ENCODE results near the gene PSD.

PSD gene

GRCh38 chr10:102400076-102400475, 18.5 kb downstream of the PSD start:
- no peak for TF ChIP-seq CTCF (IDR thresholded peaks at IDR 0.05; ENCODE audit: insufficient read depth, low read length)
- no peak for TF ChIP-seq POLR2AphosphoS5 (IDR thresholded peaks at IDR 0.05; ENCODE audit: low read depth)
- TF ChIP-seq GABPA (IDR thresholded peaks at IDR 0.05; ENCODE audit: low read depth): no peak
- TF ChIP-seq SPI1 (IDR thresholded peaks at IDR 0.05; ENCODE audit: borderline replicate concordance, low read depth): no peak
- TF ChIP-seq REST (IDR thresholded peaks at IDR 0.05; ENCODE audit: insufficient replicate concordance, low read depth): no peak
- H3K4me3 ChIP-seq (replicated peaks; ENCODE audit: insufficient read depth, low read length): no peak overlapping the region

GRCh38 chr10:102399217-102400021, 19.2 kb downstream of the PSD start:
- peak overlapping the region; percentile 68 for H3K4me3 ChIP-seq (replicated peaks; ENCODE audit: insufficient read depth, low read length)
- TF ChIP-seq REST (IDR thresholded peaks at IDR 0.05; ENCODE audit: insufficient replicate concordance, low read depth) (no peak), CTCF (IDR thresholded peaks at IDR 0.05; ENCODE audit: insufficient read depth, low read length) (peak; percentile 73)
- DNase-seq (ENCODE audit: low read depth in 1 of 2, low spot score in 1 of 2): peak; percentile 85 to 87
- no peaks in the 10 kb centered on the region for H3K27me3 ChIP-seq (ENCODE audit: insufficient read depth, poor library complexity, severe bottlenecking)
- H3K27ac ChIP-seq (replicated peaks): peak overlapping the region; percentile 47; the same call in 1 of the 2 replicates

More at GRCh38 chr10:102400076-102400475, 18.5 kb downstream of the PSD start:
- H3K27ac ChIP-seq (replicated peaks): no peak overlapping the region
- H3K27me3 ChIP-seq (ENCODE audit: insufficient read depth, poor library complexity, severe bottlenecking): no peaks in the 10 kb centered on the region
- DNase-seq (ENCODE audit: low read depth in 1 of 2, low spot score in 1 of 2): no peak

GRCh38 chr10:102398172-102399020, 20.2 kb downstream of the PSD start:
- DNase-seq (ENCODE audit: low read depth in 1 of 2, low spot score in 1 of 2): no peak
- peaks cover under 1% of the 10 kb centered on the region for H3K27me3 ChIP-seq (ENCODE audit: insufficient read depth, poor library complexity, severe bottlenecking)
- H3K27ac ChIP-seq (replicated peaks): no peak overlapping the region
- TF ChIP-seq GABPA (IDR thresholded peaks at IDR 0.05; ENCODE audit: low read depth) (no peak), POLR2AphosphoS5 (IDR thresholded peaks at IDR 0.05; ENCODE audit: low read depth) (no peak), CTCF (IDR thresholded peaks at IDR 0.05; ENCODE audit: insufficient read depth, low read length) (no peak), SPI1 (IDR thresholded peaks at IDR 0.05; ENCODE audit: borderline replicate concordance, low read depth) (no peak), REST (IDR thresholded peaks at IDR 0.05; ENCODE audit: insufficient replicate concordance, low read depth) (no peak)
- H3K4me3 ChIP-seq (replicated peaks; ENCODE audit: insufficient read depth, low read length): no peak overlapping the region
